Activated CD8-positive, alpha-beta memory T cell treated with anti-CD3 and anti-CD28 coated beads, Interleukin-2, amount 10 ng/mL, durations not matched to agents 7 days and 5 days (primary cell): Measurements from ENCODE around the gene TMED4. TPM values are rescaled to one million over a fixed set of nuclear protein-coding genes. Genes with fewer than 3 reads are reported as not detected.

Experiments used
- ATAC-seq: fragments of 150-1000 bp; cut with Tn5 transposase; one replicate; pipeline ENCODE4 v1.10.0; 2021; ENCODE audit warnings: moderate library complexity
- CTCF ChIA-PET: fragments of 350-600 bp; sonication (Branson Sonifier 250); formaldehyde crosslinking; loops from one replicate; lab custom pipeline; 2021; ENCODE audit warnings: antibody characterized with exemption; lab: Charles Lee
- DNase-seq: peaks from one replicate; pipeline ENCODE4 v3.0.0-alpha.2; 2020
- H3K27ac Mint-ChIP-seq: one replicate; pipeline ENCODE4 v1.8.0; 2021; ENCODE audit warnings: mild to moderate bottlenecking, mixed read lengths
- H3K27me3 Mint-ChIP-seq: one replicate; pipeline ENCODE4 v1.8.0; 2021; ENCODE audit warnings: mixed read lengths
- H3K36me3 Mint-ChIP-seq: one replicate; pipeline ENCODE4 v1.8.0; 2021; ENCODE audit warnings: mild to moderate bottlenecking, mixed read lengths
- H3K4me1 Mint-ChIP-seq: one replicate; pipeline ENCODE4 v1.8.0; 2021; ENCODE audit warnings: mixed read lengths
- H3K4me3 Mint-ChIP-seq: one replicate; pipeline ENCODE4 v1.8.0; 2021; ENCODE audit warnings: mild to moderate bottlenecking, moderate library complexity, mixed read lengths
- H3K9me3 Mint-ChIP-seq: one replicate; pipeline ENCODE4 v1.8.0; 2022; ENCODE audit warnings: low read depth, mixed read lengths
- total RNA-seq, 2 experiments: library from RNA; stranded (reverse); gene quantifications; one replicate each; pipeline ENCODE4 v1.2.3, GENCODE V29; 2021

The TMED4 gene
- total RNA-seq, 2 experiments from 2014 or later: 74.8 to 77.4 TPM

- no peak for ATAC-seq
- no peak overlapping the region for H3K4me3 Mint-ChIP-seq
- H3K27me3 Mint-ChIP-seq: no peaks in the 10 kb centered on the region
- no peaks in the 10 kb centered on the region for H3K4me1 Mint-ChIP-seq
- H3K9me3 Mint-ChIP-seq: no peaks in the 10 kb centered on the region
- CTCF ChIA-PET: no interaction called here
- no peak for DNase-seq
- no peak overlapping the region for H3K27ac Mint-ChIP-seq
- H3K36me3 Mint-ChIP-seq: no peaks in the 10 kb centered on the region
Observed at GRCh38 chr7:44539669-44540506, 42.1 kb downstream of the TMED4 start.

GRCh38 chr7:44538798-44539668 lies 43.0 kb downstream of the TMED4 start:
- Mint-ChIP-seq H3K27me3 (no peaks in the 10 kb centered on the region), H3K4me3 (no peak overlapping the region)
- CTCF ChIA-PET: no interaction called here

GRCh38 chr7:44538093-44538797 lies 43.8 kb downstream of the TMED4 start:
- DNase-seq (no peak), ATAC-seq (no peak)
- CTCF ChIA-PET: interaction anchor here (1.1 to 1.2 kb wide), 2 partner anchors 27 to 297 kb away, joined by 3 to 4 read pairs; no protein-coding TSS in a partner anchor
- H3K4me3 Mint-ChIP-seq: no peak overlapping the region
- H3K4me1 Mint-ChIP-seq: no peaks in the 10 kb centered on the region
- H3K27ac Mint-ChIP-seq: no peak overlapping the region
- H3K36me3 Mint-ChIP-seq: no peaks in the 10 kb centered on the region
- H3K9me3 Mint-ChIP-seq: no peaks in the 10 kb centered on the region
- H3K27me3 Mint-ChIP-seq: no peaks in the 10 kb centered on the region

More at GRCh38 chr7:44538798-44539668, 43.0 kb downstream of the TMED4 start:
- ATAC-seq (no peak), DNase-seq (no peak)
- Mint-ChIP-seq H3K4me1 (no peaks in the 10 kb centered on the region), H3K27ac (no peak overlapping the region), H3K9me3 (no peaks in the 10 kb centered on the region), H3K36me3 (no peaks in the 10 kb centered on the region)

- no peak for ATAC-seq
Observed at GRCh38 chr7:44537442-44537841, 44.6 kb downstream of the TMED4 start.

GRCh38 chr7:44536090-44536489 lies 45.9 kb downstream of the TMED4 start:
- DNase-seq (no peak), ATAC-seq (no peak)
- Mint-ChIP-seq H3K27me3 (no peaks in the 10 kb centered on the region), H3K4me1 (no peaks in the 10 kb centered on the region), H3K27ac (no peak overlapping the region), H3K4me3 (no peak overlapping the region), H3K36me3 (no peaks in the 10 kb centered on the region), H3K9me3 (no peaks in the 10 kb centered on the region)
- CTCF ChIA-PET: interaction anchor here (1.1 to 2.6 kb wide), 3 partner anchors 9 to 30 kb away, joined by 4 to 15 read pairs (median 12); no protein-coding TSS in a partner anchor

More at GRCh38 chr7:44537442-44537841, 44.6 kb downstream of the TMED4 start:
- Mint-ChIP-seq H3K4me1 (no peaks in the 10 kb centered on the region), H3K27ac (no peak overlapping the region), H3K4me3 (no peak overlapping the region), H3K27me3 (no peaks in the 10 kb centered on the region), H3K9me3 (no peaks in the 10 kb centered on the region), H3K36me3 (no peaks in the 10 kb centered on the region)
- CTCF ChIA-PET: interaction anchor here (1.1 to 1.2 kb wide), 2 partner anchors 28 to 296 kb away, joined by 3 to 4 read pairs; no protein-coding TSS in a partner anchor
- DNase-seq: no peak

GRCh38 chr7:44535348-44536064 lies 46.5 kb downstream of the TMED4 start:
- Mint-ChIP-seq H3K27me3 (no peaks in the 10 kb centered on the region), H3K4me1 (no peaks in the 10 kb centered on the region), H3K36me3 (no peaks in the 10 kb centered on the region), H3K27ac (no peak overlapping the region), H3K9me3 (no peaks in the 10 kb centered on the region), H3K4me3 (no peak overlapping the region)
- DNase-seq (no peak), ATAC-seq (no peak)
- CTCF ChIA-PET: interaction anchor here (0.7 to 2.6 kb wide), 11 partner anchors 8 to 492 kb away, joined by 3 to 15 read pairs (median 4); partner anchors contain the start of genes DDX56 and NUDCD3

GRCh38 chr7:44534501-44534900 lies 47.5 kb downstream of the TMED4 start:
- no peaks in the 10 kb centered on the region for H3K4me1 Mint-ChIP-seq
- H3K27ac Mint-ChIP-seq: no peak overlapping the region
- H3K9me3 Mint-ChIP-seq: no peaks in the 10 kb centered on the region
- CTCF ChIA-PET: interaction anchor here (0.5 to 2.6 kb wide), 27 partner anchors 8 to 493 kb away, joined by 3 to 15 read pairs (median 3); partner anchors contain the start of genes DDX56 and NUDCD3
- ATAC-seq (peak; percentile 77), DNase-seq (peak; percentile 62)
- H3K27me3 Mint-ChIP-seq: no peaks in the 10 kb centered on the region
- no peaks in the 10 kb centered on the region for H3K36me3 Mint-ChIP-seq
- no peak overlapping the region for H3K4me3 Mint-ChIP-seq

GRCh38 chr7:44534087-44534486 lies 47.9 kb downstream of the TMED4 start:
- no peak overlapping the region for H3K4me3 Mint-ChIP-seq
- ATAC-seq (no peak), DNase-seq (no peak)
- no peaks in the 10 kb centered on the region for H3K4me1 Mint-ChIP-seq
- no peaks in the 10 kb centered on the region for H3K27me3 Mint-ChIP-seq
- H3K36me3 Mint-ChIP-seq: no peaks in the 10 kb centered on the region
- CTCF ChIA-PET: interaction anchor here (0.5 to 2.6 kb wide), 20 partner anchors 8 to 278 kb away, joined by 3 to 15 read pairs (median 3); partner anchors contain the start of genes DDX56 and NUDCD3
- H3K9me3 Mint-ChIP-seq: no peaks in the 10 kb centered on the region
- H3K27ac Mint-ChIP-seq: no peak overlapping the region

- no peak overlapping the region for H3K4me3 Mint-ChIP-seq
- no peaks in the 10 kb centered on the region for H3K4me1 Mint-ChIP-seq
- H3K27ac Mint-ChIP-seq: no peak overlapping the region
- H3K27me3 Mint-ChIP-seq: peaks cover 1% of the 10 kb centered on the region
- ATAC-seq: no peak
- DNase-seq: no peak
- H3K36me3 Mint-ChIP-seq: no peaks in the 10 kb centered on the region
- CTCF ChIA-PET: interaction anchor here (1.2 to 1.6 kb wide), 7 partner anchors 14 to 175 kb away, joined by 3 to 12 read pairs (median 4); no protein-coding TSS in a partner anchor
- no peaks in the 10 kb centered on the region for H3K9me3 Mint-ChIP-seq
Observed at GRCh38 chr7:44533301-44534055, 48.6 kb downstream of the TMED4 start.

GRCh38 chr7:44531421-44532380 lies 50.3 kb downstream of the TMED4 start:
- CTCF ChIA-PET: no interaction called here
- no peaks in the 10 kb centered on the region for H3K9me3 Mint-ChIP-seq
- no peak for DNase-seq
- H3K4me1 Mint-ChIP-seq: no peaks in the 10 kb centered on the region
- H3K27me3 Mint-ChIP-seq: peaks cover 3% of the 10 kb centered on the region
- no peaks in the 10 kb centered on the region for H3K36me3 Mint-ChIP-seq
- no peak overlapping the region for H3K27ac Mint-ChIP-seq
- no peak for ATAC-seq
- H3K4me3 Mint-ChIP-seq: no peak overlapping the region

GRCh38 chr7:44530990-44531389 lies 51.0 kb downstream of the TMED4 start:
- peaks cover 1% of the 10 kb centered on the region for H3K9me3 Mint-ChIP-seq
- H3K4me1 Mint-ChIP-seq: no peaks in the 10 kb centered on the region
- H3K27ac Mint-ChIP-seq: no peak overlapping the region
- H3K4me3 Mint-ChIP-seq: no peak overlapping the region
- CTCF ChIA-PET: no interaction called here
- peak; percentile 35 for DNase-seq
- H3K27me3 Mint-ChIP-seq: peaks cover 3% of the 10 kb centered on the region
- no peak for ATAC-seq
- H3K36me3 Mint-ChIP-seq: no peaks in the 10 kb centered on the region
